HEK293 (cell line): ENCODE data around the gene HPSE2.

Experiments used
- CTCF ChIP-seq: fragments of 450-650 bp; formaldehyde crosslinking; IDR thresholded peaks from 2 replicates; pipeline ENCODE4 v1.5.1; 2016; ENCODE audit warnings: missing biosample characterization, missing genetic modification characterization
- REST ChIP-seq: fragments of 450-650 bp; formaldehyde crosslinking; IDR thresholded peaks from 2 replicates; pipeline ENCODE4 v1.5.1; 2016; ENCODE audit warnings: missing biosample characterization, missing genetic modification characterization
- TRIM28 ChIP-seq: IDR thresholded peaks from 2 replicates; pipeline ENCODE4 v1.6.1; 2011; ENCODE audit warnings: low read length, control low read depth, borderline replicate concordance
- ZEB2 ChIP-seq: fragments of 450-650 bp; formaldehyde crosslinking; IDR thresholded peaks from 2 replicates; pipeline ENCODE4 v1.5.1; 2016; ENCODE audit warnings: missing biosample characterization, missing genetic modification characterization
- ZFP69B ChIP-seq: fragments of 450-650 bp; formaldehyde crosslinking; IDR thresholded peaks from 2 replicates; pipeline ENCODE4 v1.5.1; 2016; ENCODE audit warnings: missing biosample characterization, missing genetic modification characterization
- ZNF423 ChIP-seq: fragments of 450-650 bp; formaldehyde crosslinking; IDR thresholded peaks from 2 replicates; pipeline ENCODE4 v1.5.1; 2016; ENCODE audit warnings: missing biosample characterization, missing genetic modification characterization
- ZNF518A ChIP-seq: fragments of 450-650 bp; formaldehyde crosslinking; conservative IDR thresholded peaks from 2 replicates; pipeline ENCODE4 v1.5.1; 2016; ENCODE audit warnings: low read depth, missing biosample characterization, missing genetic modification characterization
- TF ChIP-seq, protein P1 (sequence below): fragments of 450-650 bp; formaldehyde crosslinking; IDR thresholded peaks from 2 replicates; pipeline ENCODE4 v1.5.1; 2016; ENCODE audit warnings: missing biosample characterization, missing genetic modification characterization
- TF ChIP-seq, protein P2 (sequence below): fragments of 450-650 bp; formaldehyde crosslinking; IDR thresholded peaks from 2 replicates; pipeline ENCODE4 v1.5.1; 2017; ENCODE audit warnings: missing biosample characterization, missing genetic modification characterization
- TF ChIP-seq, protein P3 (sequence below): fragments of 450-650 bp; formaldehyde crosslinking; IDR thresholded peaks from 2 replicates; pipeline ENCODE4 v1.5.1; 2017; ENCODE audit warnings: missing biosample characterization, missing genetic modification characterization

Gene HPSE2

GRCh38 chr10:98460837-98461499 lies 774.7 kb downstream of the HPSE2 start (continued):
- TF ChIP-seq ZNF518A (tag by site-specific recombination) (peak; percentile 44; the same call in 1 of the 2 replicates), CTCF (tag by site-specific recombination) (no peak), ZNF423 (tag by site-specific recombination) (no peak), ZFP69B (tag by site-specific recombination) (peak; percentile 79), TRIM28 (0 out of 2 replicates have a peak, but pooled peaks have one; percentile 46), REST (tag by site-specific recombination) (0 out of 2 replicates have a peak, but pooled peaks have one; percentile 27), ZEB2 (peak; percentile 98)
- TF ChIP-seq, protein P1, sequence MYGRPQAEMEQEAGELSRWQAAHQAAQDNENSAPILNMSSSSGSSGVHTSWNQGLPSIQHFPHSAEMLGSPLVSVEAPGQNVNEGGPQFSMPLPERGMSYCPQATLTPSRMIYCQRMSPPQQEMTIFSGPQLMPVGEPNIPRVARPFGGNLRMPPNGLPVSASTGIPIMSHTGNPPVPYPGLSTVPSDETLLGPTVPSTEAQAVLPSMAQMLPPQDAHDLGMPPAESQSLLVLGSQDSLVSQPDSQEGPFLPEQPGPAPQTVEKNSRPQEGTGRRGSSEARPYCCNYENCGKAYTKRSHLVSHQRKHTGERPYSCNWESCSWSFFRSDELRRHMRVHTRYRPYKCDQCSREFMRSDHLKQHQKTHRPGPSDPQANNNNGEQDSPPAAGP, result peak; percentile 71
- TF ChIP-seq, protein P2, sequence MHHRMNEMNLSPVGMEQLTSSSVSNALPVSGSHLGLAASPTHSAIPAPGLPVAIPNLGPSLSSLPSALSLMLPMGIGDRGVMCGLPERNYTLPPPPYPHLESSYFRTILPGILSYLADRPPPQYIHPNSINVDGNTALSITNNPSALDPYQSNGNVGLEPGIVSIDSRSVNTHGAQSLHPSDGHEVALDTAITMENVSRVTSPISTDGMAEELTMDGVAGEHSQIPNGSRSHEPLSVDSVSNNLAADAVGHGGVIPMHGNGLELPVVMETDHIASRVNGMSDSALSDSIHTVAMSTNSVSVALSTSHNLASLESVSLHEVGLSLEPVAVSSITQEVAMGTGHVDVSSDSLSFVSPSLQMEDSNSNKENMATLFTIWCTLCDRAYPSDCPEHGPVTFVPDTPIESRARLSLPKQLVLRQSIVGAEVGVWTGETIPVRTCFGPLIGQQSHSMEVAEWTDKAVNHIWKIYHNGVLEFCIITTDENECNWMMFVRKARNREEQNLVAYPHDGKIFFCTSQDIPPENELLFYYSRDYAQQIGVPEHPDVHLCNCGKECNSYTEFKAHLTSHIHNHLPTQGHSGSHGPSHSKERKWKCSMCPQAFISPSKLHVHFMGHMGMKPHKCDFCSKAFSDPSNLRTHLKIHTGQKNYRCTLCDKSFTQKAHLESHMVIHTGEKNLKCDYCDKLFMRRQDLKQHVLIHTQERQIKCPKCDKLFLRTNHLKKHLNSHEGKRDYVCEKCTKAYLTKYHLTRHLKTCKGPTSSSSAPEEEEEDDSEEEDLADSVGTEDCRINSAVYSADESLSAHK (tag by site-specific recombination), result peak; percentile 84
- TF ChIP-seq, protein P3, sequence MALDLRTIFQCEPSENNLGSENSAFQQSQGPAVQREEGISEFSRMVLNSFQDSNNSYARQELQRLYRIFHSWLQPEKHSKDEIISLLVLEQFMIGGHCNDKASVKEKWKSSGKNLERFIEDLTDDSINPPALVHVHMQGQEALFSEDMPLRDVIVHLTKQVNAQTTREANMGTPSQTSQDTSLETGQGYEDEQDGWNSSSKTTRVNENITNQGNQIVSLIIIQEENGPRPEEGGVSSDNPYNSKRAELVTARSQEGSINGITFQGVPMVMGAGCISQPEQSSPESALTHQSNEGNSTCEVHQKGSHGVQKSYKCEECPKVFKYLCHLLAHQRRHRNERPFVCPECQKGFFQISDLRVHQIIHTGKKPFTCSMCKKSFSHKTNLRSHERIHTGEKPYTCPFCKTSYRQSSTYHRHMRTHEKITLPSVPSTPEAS (tag by site-specific recombination), result no peak
